HCT116 (cell line): ENCODE data around the gene BCL11A. TPM values are rescaled to one million over a fixed set of nuclear protein-coding genes. Genes with fewer than 3 reads are reported as not detected.

ENCODE experiments used
- ATAC-seq: fragments of 200-7000 bp; cut with Tn5 transposase; 2 replicates; pipeline ENCODE4 v1.9.1; 2020; ENCODE audit warnings: mild to moderate bottlenecking, moderate library complexity
- BruUV-seq: library from RNA; stranded (reverse); fragments of 400-500 nt; replicated peaks from 2 replicates; lab custom pipeline; 2021; lab: Mats Ljungman, UMichigan
- CTCF ChIA-PET: fragments of 300-600 bp; sonication (Branson Sonifier 250); formaldehyde crosslinking; loops from one replicate; lab custom pipeline; 2021; ENCODE audit warnings: antibody characterized with exemption; lab: Charles Lee
- POLR2A ChIA-PET: fragments of 300-600, 350-600 bp; sonication (Branson Sonifier 250); formaldehyde crosslinking; loops from one replicate; lab custom pipeline; 2021; ENCODE audit warnings: antibody characterized with exemption; lab: Charles Lee
- RAD21 ChIA-PET, 2 experiments: fragments of 300-600 bp; sonication (Branson Sonifier 250); formaldehyde crosslinking; loops; one replicate each; lab custom pipeline; 2023; ENCODE audit warnings: low total read pairs in 2 of 2; ENCODE audit not compliant: uncharacterized antibody in 2 of 2, unreplicated experiment in 2 of 2, low non-redundant PET in 1 of 2; lab: Charles Lee
- DNase-seq: peaks from one replicate; pipeline ENCODE4 v3.0.0-alpha.2; 2010; ENCODE audit warnings: low read depth, low spot score
- H2AFZ ChIP-seq: fragments of 200-600 bp; shearing (Covaris generic), sonication (generic); 2 replicates; pipeline ENCODE4 v1.6.1; 2017; ENCODE audit warnings: low read depth, mixed run types, mixed read lengths, antibody characterized with exemption, low read length; ENCODE audit not compliant: poor library complexity, severe bottlenecking
- H3K27ac ChIP-seq: 2 replicates; pipeline ENCODE4 v1.5.1; 2012; ENCODE audit warnings: low read depth, low read length
- H3K27me3 ChIP-seq: fragments of 200-600 bp; sonication (generic); 2 replicates; pipeline ENCODE4 v1.6.1; 2016; ENCODE audit warnings: mixed run types, low read length, mixed read lengths; ENCODE audit not compliant: insufficient read depth
- H3K36me3 ChIP-seq, 2 experiments: fragments of 200-500 bp in 1 of 2; fragments of 200-600 bp in 1 of 2; sonication (Bioruptor generic) in 1 of 2; sonication (generic) in 1 of 2; 2 replicates each; pipeline versions ENCODE4 v1.5.1 to v1.6.1; 2014 to 2016; ENCODE audit warnings: low read length in 2 of 2, inconsistent platforms in 1 of 2, mixed read lengths in 1 of 2, mixed run types in 1 of 2; ENCODE audit not compliant: insufficient read depth in 2 of 2, control insufficient read depth in 1 of 2
- H3K4me1 ChIP-seq, 2 experiments: fragments of 200-600 bp in 1 of 2; sonication (generic) in 1 of 2; 2 replicates each; pipeline versions ENCODE4 v1.5.1 to v1.6.1; 2012 to 2017; ENCODE audit warnings: low read length in 2 of 2, inconsistent platforms in 1 of 2, mild to moderate bottlenecking in 1 of 2, mixed read lengths in 1 of 2, mixed run types in 1 of 2, moderate library complexity in 1 of 2; ENCODE audit not compliant: insufficient read depth in 2 of 2, control insufficient read depth in 1 of 2
- H3K4me2 ChIP-seq: fragments of 200-600 bp; sonication (generic); 2 replicates; pipeline ENCODE4 v1.6.1; 2017; ENCODE audit warnings: mixed run types, low read length, mixed read lengths
- H3K4me3 ChIP-seq, 2 experiments: fragments of 200-600 bp in 1 of 2; sonication (generic) in 1 of 2; replicated peaks in 1 of 2; 2 replicates each; pipeline ENCODE4 v1.5.1; 2011 to 2016; ENCODE audit warnings: low read length in 2 of 2, control low read depth in 1 of 2, low read depth in 1 of 2, mild to moderate bottlenecking in 1 of 2, mixed read lengths in 1 of 2, mixed run types in 1 of 2
- H3K79me2 ChIP-seq: fragments of 200-600 bp; sonication (generic); 2 replicates; pipeline ENCODE4 v1.6.1; 2017; ENCODE audit warnings: mild to moderate bottlenecking, mixed run types, low read length, moderate library complexity, mixed read lengths; ENCODE audit not compliant: insufficient read depth
- H3K9ac ChIP-seq: fragments of 200-600 bp; sonication (generic); 2 replicates; pipeline ENCODE4 v1.6.1; 2016; ENCODE audit warnings: low read length, mixed read lengths
- H3K9me2 ChIP-seq: fragments of 200-600 bp; sonication (generic), shearing (Covaris generic); 2 replicates; pipeline ENCODE4 v1.6.1; 2017; ENCODE audit warnings: mixed run types, mild to moderate bottlenecking, moderate library complexity; ENCODE audit not compliant: insufficient read depth
- H3K9me3 ChIP-seq, 2 experiments: fragments of 200-500 bp in 1 of 2; fragments of 200-600 bp in 1 of 2; sonication (Bioruptor generic) in 1 of 2; sonication (generic) in 1 of 2; 2 replicates each; pipeline ENCODE4 v1.6.1; 2014 to 2017; ENCODE audit warnings: low read length in 2 of 2, mixed read lengths in 2 of 2, inconsistent platforms in 1 of 2, low read depth in 1 of 2, mild to moderate bottlenecking in 1 of 2, mixed run types in 1 of 2, moderate library complexity in 1 of 2; ENCODE audit not compliant: control insufficient read depth in 1 of 2, insufficient read depth in 1 of 2
- H4K20me1 ChIP-seq: fragments of 200-600 bp; sonication (generic), shearing (Covaris generic); 2 replicates; pipeline ENCODE4 v1.6.1; 2017; ENCODE audit warnings: mixed run types, mild to moderate bottlenecking, moderate library complexity; ENCODE audit not compliant: insufficient read depth
- CBX3 ChIP-seq: IDR thresholded peaks from 2 replicates; pipeline ENCODE4 v1.6.1; 2012; ENCODE audit warnings: low read depth
- CEBPB ChIP-seq: IDR thresholded peaks from 2 replicates; pipeline ENCODE4 v1.6.1; 2012; ENCODE audit warnings: low read depth
- CTCF ChIP-seq, 3 experiments: fragments of 200-600 bp in 1 of 3; sonication (generic) in 1 of 3; IDR thresholded peaks in 2 of 3; conservative IDR thresholded peaks in 1 of 3; 2 replicates each; pipeline ENCODE4 v1.5.1; 2012 to 2017; ENCODE audit warnings: low read depth in 2 of 3, low read length in 2 of 3, antibody characterized with exemption in 1 of 3, borderline replicate concordance in 1 of 3, control low read depth in 1 of 3, mild to moderate bottlenecking in 1 of 3, mixed read lengths in 1 of 3, mixed run types in 1 of 3, moderate library complexity in 1 of 3; ENCODE audit not compliant: insufficient read depth in 1 of 3
- EGR1 ChIP-seq: IDR thresholded peaks from 2 replicates; pipeline ENCODE4 v1.6.1; 2012; ENCODE audit warnings: low read depth
- EZH2phosphoT487 ChIP-seq: fragments of 200-600 bp; IDR thresholded peaks from 2 replicates; pipeline ENCODE4 v1.6.1; 2018; ENCODE audit warnings: antibody characterized with exemption, borderline replicate concordance
- POLR2A ChIP-seq: IDR thresholded peaks from 2 replicates; pipeline ENCODE4 v1.7.0; 2011; ENCODE audit warnings: borderline replicate concordance; ENCODE audit not compliant: insufficient read depth, insufficient read length; ENCODE audit errors: extremely low read depth
- SIN3A ChIP-seq: IDR thresholded peaks from 2 replicates; pipeline ENCODE4 v1.6.1; 2012; ENCODE audit warnings: low read depth
- YY1 ChIP-seq: IDR thresholded peaks from 2 replicates; pipeline ENCODE4 v1.6.1; 2011; ENCODE audit warnings: low read length, low read depth, moderate library complexity, mild to moderate bottlenecking; ENCODE audit not compliant: insufficient replicate concordance; ENCODE audit errors: extremely low read depth
- ZBTB33 ChIP-seq: IDR thresholded peaks from 2 replicates; pipeline ENCODE4 v1.6.1; 2011; ENCODE audit warnings: mild to moderate bottlenecking, low read length, moderate library complexity; ENCODE audit not compliant: insufficient replicate concordance; ENCODE audit errors: extremely low read depth
- ZNF274 ChIP-seq: fragments of 200-500 bp; sonication (Bioruptor generic); IDR thresholded peaks from 2 replicates; pipeline ENCODE4 v1.6.1; 2014; ENCODE audit warnings: mild to moderate bottlenecking, low read depth, low read length, inconsistent platforms
- intact Hi-C: fragments of 100-400 bp; cut with micrococcal nuclease; formaldehyde crosslinking; loops from 2 replicates; pipeline ENCODE4 v1.10.0; 2022
- total RNA-seq: library from RNA; stranded (reverse); gene quantifications from one replicate; pipeline ENCODE4 v1.2.1, GENCODE V29; 2021; ENCODE audit not compliant: unreplicated experiment

BCL11A gene
- total RNA-seq, 1 experiment from 2014 or later: 0.71 TPM

- no peak for TF ChIP-seq POLR2A
- no peak for TF ChIP-seq EZH2phosphoT487
- no peak for TF ChIP-seq CBX3
- TF ChIP-seq YY1: no peak
- TF ChIP-seq ZNF274: no peak
These were observed 84.9 kb downstream of the BCL11A start (continued) for GRCh38 chr2:60468382-60469085.

- H3K79me2 ChIP-seq: no peaks in the 10 kb centered on the region
- CTCF ChIA-PET: no interaction called here
- ATAC-seq: no peak
- no peak overlapping the region for H3K9ac ChIP-seq
- intact Hi-C loops: no loop called here
- H3K9me2 ChIP-seq: no peaks in the 10 kb centered on the region
- no peaks in the 10 kb centered on the region for H3K36me3 ChIP-seq
- no peaks in the 10 kb centered on the region for H3K27me3 ChIP-seq
- POLR2A ChIA-PET: no interaction called here
- no peaks in the 10 kb centered on the region for H4K20me1 ChIP-seq
- no peak overlapping the region for H2AFZ ChIP-seq
- BruUV-seq: no TSS peak
- no peaks in the 10 kb centered on the region for H3K4me1 ChIP-seq
- no peak overlapping the region for H3K27ac ChIP-seq
- no peak overlapping the region for H3K4me3 ChIP-seq
- DNase-seq: no peak
- no peaks in the 10 kb centered on the region for H3K9me3 ChIP-seq
- RAD21 ChIA-PET: no interaction called here
- TF ChIP-seq CEBPB: no peak
- TF ChIP-seq CBX3: no peak
- TF ChIP-seq SIN3A: no peak
- no peak for TF ChIP-seq EZH2phosphoT487
- TF ChIP-seq ZBTB33: no peak
- no peak for TF ChIP-seq EGR1
- no peak for TF ChIP-seq CTCF (IDR thresholded peaks at IDR 0.05 in 2 of 3, conservative IDR thresholded peaks at IDR 0.05 in 1 of 3; ENCODE audit: borderline replicate concordance in 1 of 3, insufficient read depth in 1 of 3, low read depth in 2 of 3, low read length in 2 of 3)
- H3K4me2 ChIP-seq: no peak overlapping the region
These were observed 87.2 kb downstream of the BCL11A start for GRCh38 chr2:60466161-60466702.
